VCaP (cell line): ENCODE results near the gene CNTRL.

Source experiments
- H3K27ac ChIP-seq: fragments of 450-650 bp; 2 replicates; pipeline ENCODE4 v1.5.1; 2017
- CTCF ChIP-seq: fragments of 450-650 bp; conservative IDR thresholded peaks from 2 replicates; pipeline ENCODE4 v1.5.1; 2017; ENCODE audit warnings: mild to moderate bottlenecking, moderate library complexity

CNTRL gene

GRCh38 chr9:121038362-121038761, 36.4 kb upstream of the CNTRL start:
- TF ChIP-seq CTCF, result no peak
- H3K27ac ChIP-seq, result peak overlapping the region; percentile 47

- no peak for TF ChIP-seq CTCF
- H3K27ac ChIP-seq, result peak overlapping the region; percentile 47
These were observed 36.0 kb upstream of the CNTRL start for GRCh38 chr9:121038804-121039203.

- peak overlapping the region; percentile 14; the same call in 1 of the 2 replicates for H3K27ac ChIP-seq
- TF ChIP-seq CTCF, result no peak
These were observed 26.6 kb upstream of the CNTRL start for GRCh38 chr9:121048175-121048574.

GRCh38 chr9:121048618-121049017, 26.1 kb upstream of the CNTRL start:
- peak overlapping the region; percentile 14 for H3K27ac ChIP-seq
- TF ChIP-seq CTCF, result no peak

- TF ChIP-seq CTCF, result no peak
- peak within 1 kb of the TSS; percentile 14 for H3K27ac ChIP-seq
These were observed 24.4 kb upstream of the CNTRL start, which contains the start of gene C5 for GRCh38 chr9:121050128-121050988. C5 (minus strand) TSS chr9:121050275; CDS start chr9:121050246, 29 bp downstream.

GRCh38 chr9:121053544-121053943, 21.2 kb upstream of the CNTRL start:
- no peak overlapping the region for H3K27ac ChIP-seq

More at GRCh38 chr9:121053544-121053943, 21.2 kb upstream of the CNTRL start:
- no peak for TF ChIP-seq CTCF
